ENCODE results near the gene UBE2M. TPM values are rescaled to one million over a fixed set of nuclear protein-coding genes. Genes with fewer than 3 reads are reported as not detected.

The UBE2M gene
- total RNA-seq, 1 experiment from 2014 or later, result 158 TPM

- Mint-ChIP-seq H3K4me1 (ENCODE audit: insufficient read depth, unreplicated experiment) (peaks cover 14% of the 10 kb centered on the region), H3K9me3 (ENCODE audit: unreplicated experiment) (no peaks in the 10 kb centered on the region), H3K27me3 (ENCODE audit: insufficient read depth, unreplicated experiment) (no peaks in the 10 kb centered on the region), H3K36me3 (ENCODE audit: insufficient read depth, unreplicated experiment) (peaks cover 30% of the 10 kb centered on the region), H3K4me3 (ENCODE audit: unreplicated experiment) (peak overlapping the region; percentile 77), H3K27ac (ENCODE audit: low read depth, unreplicated experiment) (peak overlapping the region; percentile 86)
- BruUV-seq (replicated peaks), result no TSS peak
- POLR2A ChIA-PET, result interaction anchor here (0.6 to 3.8 kb wide), 13 partner anchors 14 to 126 kb away, joined by 3 to 35 read pairs (median 4); partner anchors contain the start of genes CHMP2A, TRIM28, UBE2M and ZNF584
- intact Hi-C loops (cut with micrococcal nuclease), result no loop called here
- DNase-seq (ENCODE audit: unreplicated experiment), result peak; percentile 92
- TF ChIP-seq, protein P1, sequence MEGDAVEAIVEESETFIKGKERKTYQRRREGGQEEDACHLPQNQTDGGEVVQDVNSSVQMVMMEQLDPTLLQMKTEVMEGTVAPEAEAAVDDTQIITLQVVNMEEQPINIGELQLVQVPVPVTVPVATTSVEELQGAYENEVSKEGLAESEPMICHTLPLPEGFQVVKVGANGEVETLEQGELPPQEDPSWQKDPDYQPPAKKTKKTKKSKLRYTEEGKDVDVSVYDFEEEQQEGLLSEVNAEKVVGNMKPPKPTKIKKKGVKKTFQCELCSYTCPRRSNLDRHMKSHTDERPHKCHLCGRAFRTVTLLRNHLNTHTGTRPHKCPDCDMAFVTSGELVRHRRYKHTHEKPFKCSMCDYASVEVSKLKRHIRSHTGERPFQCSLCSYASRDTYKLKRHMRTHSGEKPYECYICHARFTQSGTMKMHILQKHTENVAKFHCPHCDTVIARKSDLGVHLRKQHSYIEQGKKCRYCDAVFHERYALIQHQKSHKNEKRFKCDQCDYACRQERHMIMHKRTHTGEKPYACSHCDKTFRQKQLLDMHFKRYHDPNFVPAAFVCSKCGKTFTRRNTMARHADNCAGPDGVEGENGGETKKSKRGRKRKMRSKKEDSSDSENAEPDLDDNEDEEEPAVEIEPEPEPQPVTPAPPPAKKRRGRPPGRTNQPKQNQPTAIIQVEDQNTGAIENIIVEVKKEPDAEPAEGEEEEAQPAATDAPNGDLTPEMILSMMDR (IDR thresholded peaks at IDR 0.05; ENCODE audit: unreplicated experiment), result peak; percentile 97
- CTCF ChIA-PET, result interaction anchor here (0.7 to 2.0 kb wide), 12 partner anchors 9 to 713 kb away, joined by 3 to 21 read pairs (median 4); no protein-coding TSS in a partner anchor
These were observed 44.5 kb downstream of the UBE2M start for GRCh38 chr19:58513694-58514563.

DNA sequence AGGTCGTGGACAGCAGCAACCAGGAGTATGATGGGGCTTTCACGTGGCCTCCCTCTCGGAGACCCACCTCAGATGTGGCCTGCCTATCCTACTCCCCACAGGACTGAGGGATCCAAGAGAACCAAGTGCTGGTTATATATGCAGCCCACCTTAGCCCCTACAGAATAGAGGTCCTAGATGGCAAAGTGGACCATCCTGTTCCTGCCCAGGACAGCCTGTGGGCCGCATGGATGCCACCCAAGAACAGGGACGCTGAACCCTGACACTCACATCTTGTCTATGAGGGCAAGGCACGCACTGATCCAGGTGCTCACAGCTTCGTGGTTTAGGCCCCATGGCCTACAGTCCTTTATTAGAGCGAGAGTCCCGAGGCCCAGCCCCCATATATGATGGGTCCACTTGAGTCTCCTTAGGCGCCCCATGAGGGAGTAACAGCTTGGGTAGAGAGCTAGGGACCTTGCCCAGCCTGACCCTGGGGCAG, 45.2 kb downstream of the UBE2M start:
- POLR2A ChIA-PET, result interaction anchor here (0.6 to 3.8 kb wide), 12 partner anchors 13 to 125 kb away, joined by 3 to 35 read pairs (median 4); partner anchors contain the start of genes CHMP2A, TRIM28, UBE2M and ZNF584
- intact Hi-C loops (cut with micrococcal nuclease), result no loop called here
- Mint-ChIP-seq H3K9me3 (ENCODE audit: unreplicated experiment) (peaks cover under 1% of the 10 kb centered on the region), H3K27ac (ENCODE audit: low read depth, unreplicated experiment) (peak overlapping the region; percentile 86), H3K27me3 (ENCODE audit: insufficient read depth, unreplicated experiment) (no peaks in the 10 kb centered on the region), H3K36me3 (ENCODE audit: insufficient read depth, unreplicated experiment) (peaks cover 23% of the 10 kb centered on the region), H3K4me1 (ENCODE audit: insufficient read depth, unreplicated experiment) (peaks cover 13% of the 10 kb centered on the region), H3K4me3 (ENCODE audit: unreplicated experiment) (peak overlapping the region; percentile 77)
- BruUV-seq (replicated peaks), result no TSS peak
- TF ChIP-seq, protein P1 (IDR thresholded peaks at IDR 0.05; ENCODE audit: unreplicated experiment), result no peak
- DNase-seq (ENCODE audit: unreplicated experiment), result no peak
- CTCF ChIA-PET, result interaction anchor here (0.7 to 2.0 kb wide), 10 partner anchors 9 to 713 kb away, joined by 3 to 21 read pairs (median 4); no protein-coding TSS in a partner anchor

DNA sequence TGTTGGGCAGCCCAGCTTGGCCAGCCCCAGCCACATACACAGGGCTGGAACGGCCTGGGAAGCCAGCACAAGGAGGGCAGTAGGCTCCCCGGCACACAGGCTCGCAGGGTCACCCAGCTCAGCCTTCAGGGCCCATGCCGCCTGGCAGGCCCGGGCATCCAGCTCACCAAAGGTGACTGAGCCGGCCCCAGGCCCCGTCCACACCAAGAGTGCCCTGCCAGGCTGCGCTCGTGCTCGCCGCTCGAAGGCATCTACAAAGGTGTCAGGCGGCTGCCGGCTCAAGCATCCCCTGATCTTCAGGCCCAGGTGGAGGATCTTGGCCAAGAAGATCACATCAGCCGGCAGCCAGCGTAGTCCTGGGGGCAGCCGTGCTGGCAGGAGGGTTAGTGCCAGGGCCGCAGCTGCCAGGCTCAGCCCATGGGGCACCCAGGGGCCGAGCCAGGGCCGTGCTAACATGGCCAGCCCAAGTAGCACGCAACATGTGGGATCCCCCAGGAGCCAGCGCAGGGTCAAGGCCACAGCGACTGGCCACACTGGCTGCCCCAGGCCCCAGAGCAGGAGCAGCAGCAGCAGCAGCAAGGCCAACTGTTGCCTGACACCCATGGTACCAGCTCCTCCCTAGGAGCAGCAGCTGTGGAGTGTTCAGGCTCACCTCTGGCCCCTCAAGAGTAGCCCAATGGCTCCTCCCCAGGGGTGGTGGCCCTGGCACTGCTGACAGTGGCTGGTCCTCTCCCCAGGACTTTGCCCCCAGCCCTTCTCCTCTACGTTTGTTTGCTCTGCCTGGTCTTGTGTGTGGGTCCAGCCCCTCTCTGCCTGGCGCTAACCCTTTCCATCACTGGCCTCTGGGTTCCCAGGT, 46.8 kb downstream of the UBE2M start, which contains the start of gene SLC27A5:
SLC27A5 (minus strand) TSS at position 640 of the 856 bp plus-strand sequence; CDS start at position 603, 37 bp downstream.
- Mint-ChIP-seq H3K9me3 (ENCODE audit: unreplicated experiment) (peaks cover 8% of the 10 kb centered on the region), H3K27ac (ENCODE audit: low read depth, unreplicated experiment) (no peak within 1 kb of the TSS), H3K4me1 (ENCODE audit: insufficient read depth, unreplicated experiment) (peaks cover 8% of the 10 kb centered on the region), H3K27me3 (ENCODE audit: insufficient read depth, unreplicated experiment) (no peaks in the 10 kb centered on the region), H3K36me3 (ENCODE audit: insufficient read depth, unreplicated experiment) (peaks cover 15% of the 10 kb centered on the region), H3K4me3 (ENCODE audit: unreplicated experiment) (no peak within 1 kb of the TSS)
- no peak for DNase-seq (ENCODE audit: unreplicated experiment)
- CTCF ChIA-PET, result no interaction called here
- POLR2A ChIA-PET, result interaction anchor here (1.0 kb wide), 1 partner anchor 8 kb away, joined by 4 read pairs; the partner anchor contains the start of gene ZBTB45
- intact Hi-C loops (cut with micrococcal nuclease), result no loop called here
- no TSS peak for BruUV-seq (replicated peaks)
- TF ChIP-seq, protein P1 (IDR thresholded peaks at IDR 0.05; ENCODE audit: unreplicated experiment), result no peak
